CD4-positive, alpha-beta T cell (primary cell): Measurements from ENCODE around the gene AGK. TPM values are rescaled to one million over a fixed set of nuclear protein-coding genes. Genes with fewer than 3 reads are reported as not detected.
"Not testable (repeated sequence)": the region's sequence is repeated elsewhere in the genome, so short reads cannot be mapped to it uniquely, and the experiment has no call there.

Experiments used
- ATAC-seq: fragments of 200-7000 bp; cut with Tn5 transposase; one replicate; pipeline ENCODE4 v1.10.0; 2022; ENCODE audit warnings: mild to moderate bottlenecking; ENCODE audit not compliant: poor library complexity
- CTCF ChIA-PET: fragments of 350-600 bp; sonication (Branson Sonifier 250); formaldehyde crosslinking; loops from one replicate; lab custom pipeline; 2021; ENCODE audit warnings: antibody characterized with exemption, inconsistent platforms; lab: Charles Lee
- POLR2A ChIA-PET: fragments of 350-600 bp; sonication (Branson Sonifier 250); formaldehyde crosslinking; loops from one replicate; lab custom pipeline; 2021; ENCODE audit warnings: antibody characterized with exemption, inconsistent platforms; lab: Charles Lee
- DNase-seq, 14 experiments: peaks; one replicate each; pipeline ENCODE4 v3.0.0-alpha.2; 2013 to 2020; ENCODE audit warnings: mixed read lengths in 2 of 14
- H3K27ac ChIP-seq, 2 donors: one replicate each; pipeline versions ENCODE4 v1.5.1 to v1.7.0; 2013; ENCODE audit warnings: low read length in 2 of 2, low read depth in 1 of 2, mild to moderate bottlenecking in 1 of 2
- H3K27me3 ChIP-seq, 2 experiments: 1 replicate in 1 of 2; 2 replicates in 1 of 2; pipeline versions ENCODE4 v1.6.1 to v1.7.0; 2013; ENCODE audit warnings: low read length in 2 of 2, control low read depth in 1 of 2, mild to moderate bottlenecking in 1 of 2, moderate library complexity in 1 of 2; ENCODE audit not compliant: insufficient read depth in 2 of 2, control insufficient read depth in 1 of 2
- H3K36me3 ChIP-seq: one replicate; pipeline ENCODE4 v1.6.1; 2013; ENCODE audit warnings: low read length, control low read depth; ENCODE audit not compliant: insufficient read depth
- H3K4me1 ChIP-seq: one replicate; pipeline ENCODE4 v1.6.1; 2013; ENCODE audit warnings: low read length, control low read depth; ENCODE audit not compliant: insufficient read depth
- H3K4me3 ChIP-seq: one replicate; pipeline ENCODE4 v1.5.1; 2013; ENCODE audit warnings: mild to moderate bottlenecking, low read length, moderate library complexity
- H3K9me3 ChIP-seq, 2 experiments: 1 replicate in 1 of 2; 2 replicates in 1 of 2; pipeline versions ENCODE4 v1.6.1 to v1.7.0; 2013; ENCODE audit warnings: low read length in 2 of 2, mild to moderate bottlenecking in 2 of 2, control low read depth in 1 of 2, moderate library complexity in 1 of 2; ENCODE audit not compliant: control insufficient read depth in 1 of 2, insufficient read depth in 1 of 2
- H3K27ac Mint-ChIP-seq: one replicate; pipeline ENCODE4 v1.8.0; 2020; ENCODE audit warnings: mixed read lengths
- H3K27me3 Mint-ChIP-seq: one replicate; pipeline ENCODE4 v1.8.0; 2021; ENCODE audit warnings: mixed read lengths
- H3K36me3 Mint-ChIP-seq: one replicate; pipeline ENCODE4 v1.8.0; 2021; ENCODE audit warnings: low read depth, mixed read lengths
- H3K4me1 Mint-ChIP-seq: one replicate; pipeline ENCODE4 v1.8.0; 2021; ENCODE audit warnings: low read depth, mixed read lengths
- H3K4me3 Mint-ChIP-seq: one replicate; pipeline ENCODE4 v1.8.0; 2020; ENCODE audit warnings: mild to moderate bottlenecking, mixed read lengths
- H3K9me3 Mint-ChIP-seq: one replicate; pipeline ENCODE4 v1.8.0; 2020; ENCODE audit warnings: mixed read lengths
- CTCF ChIP-seq: fragments of 200-600 bp; IDR thresholded peaks from one replicate; pipeline ENCODE4 v1.8.0; 2022; ENCODE audit warnings: antibody characterized with exemption, mild to moderate bottlenecking
- intact Hi-C, 2 experiments: fragments of 100-400 bp; cut with DNase I in 1 of 2; cut with micrococcal nuclease in 1 of 2; formaldehyde crosslinking; loops; one replicate each; pipeline versions ENCODE4 v1.15.1 to v1.9.0; 2023 to 2025; cut with DNase I, micrococcal nuclease
- total RNA-seq, 174 experiments: library from RNA in 2 of 174; stranded (reverse) in 2 of 174; gene quantifications; one replicate each; pipeline ENCODE4 v1.2.3 and lab custom pipeline; 2021 to 2026

AGK gene
- total RNA-seq, 2 experiments from 2014 or later: 18.9 to 20.5 TPM

GRCh38 chr7:141550386-141551093 lies 670 bp upstream of the AGK start:
- ChIA-PET CTCF (interaction anchor here (0.9 kb wide), 1 partner anchor 187 kb away, joined by 3 read pairs; no protein-coding TSS in a partner anchor), POLR2A (interaction anchor here (2.3 to 2.9 kb wide), 2 partner anchors 188 to 536 kb away, joined by 10 to 28 read pairs; partner anchors contain the start of genes MRPS33 and SSBP1)
- H3K36me3 ChIP-seq: peaks cover 3% of the 10 kb centered on the region
- Mint-ChIP-seq H3K36me3 (peaks cover 23% of the 10 kb centered on the region), H3K27me3 (no peaks in the 10 kb centered on the region), H3K4me1 (peaks cover 33% of the 10 kb centered on the region), H3K27ac (peak overlapping the region; percentile 72), H3K9me3 (no peaks in the 10 kb centered on the region), H3K4me3 (peak overlapping the region; percentile 96)
- H3K27ac ChIP-seq: no peak overlapping the region
- H3K4me3 ChIP-seq: peak overlapping the region; percentile 62
- ATAC-seq: no peak
- no peak for TF ChIP-seq CTCF
- H3K9me3 ChIP-seq: no peaks in the 10 kb centered on the region
- H3K4me1 ChIP-seq: peaks cover 17% of the 10 kb centered on the region
- no peaks in the 10 kb centered on the region for H3K27me3 ChIP-seq
- intact Hi-C loops: loop anchor here (1.0 to 10.0 kb wide), 4 partner anchors 188 to 1488 kb away; partner anchors contain the start of genes SSBP1 (in 2 of the 2), MRPS33 (in 1 of the 2) and PARP12 (in 1 of the 2)
- peak in 4 of 14 experiments; percentile 1 to 34 (median 12) for DNase-seq

DNA sequence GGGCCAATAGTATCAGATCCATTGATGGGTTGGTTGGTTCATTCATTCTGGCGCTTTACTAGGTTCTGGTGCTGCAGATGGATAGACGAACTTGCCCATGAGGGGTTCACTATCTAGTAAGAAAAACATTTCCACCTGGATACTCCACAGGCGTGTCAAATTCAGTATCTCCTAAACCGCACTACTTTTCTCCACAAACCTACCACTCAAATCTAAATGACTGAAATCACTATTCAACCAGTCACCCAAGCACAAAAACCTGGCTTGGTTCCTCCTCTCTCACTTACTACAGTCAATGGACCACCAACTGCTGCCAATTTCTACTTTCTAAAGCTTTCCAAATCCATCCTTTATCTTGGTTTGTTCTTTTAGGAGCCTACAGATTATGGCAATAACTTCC lies 572 bp downstream of the AGK start:
- H3K27ac Mint-ChIP-seq: peak overlapping the region; percentile 72
- CTCF ChIA-PET: no interaction called here
- intact Hi-C loops: loop anchor here (1.0 to 10.0 kb wide), 4 partner anchors 187 to 1489 kb away; partner anchors contain the start of genes SSBP1 (in 2 of the 2), MRPS33 (in 1 of the 2) and PARP12 (in 1 of the 2)
- TF ChIP-seq CTCF: no peak
- peaks cover 17% of the 10 kb centered on the region for H3K4me1 ChIP-seq
- DNase-seq: no peak
- H3K4me1 Mint-ChIP-seq: peaks cover 33% of the 10 kb centered on the region
- peak overlapping the region; percentile 96 for H3K4me3 Mint-ChIP-seq
- no peaks in the 10 kb centered on the region for H3K27me3 ChIP-seq
- H3K27ac ChIP-seq: no peak overlapping the region
- H3K4me3 ChIP-seq: peak overlapping the region; percentile 62
- no peaks in the 10 kb centered on the region for H3K9me3 Mint-ChIP-seq
- POLR2A ChIA-PET: interaction anchor here (1.4 to 2.9 kb wide), 3 partner anchors 8 to 537 kb away, joined by 6 to 28 read pairs (median 10); partner anchors contain the start of genes MRPS33 and SSBP1
- H3K9me3 ChIP-seq: no peaks in the 10 kb centered on the region
- H3K36me3 Mint-ChIP-seq: peaks cover 36% of the 10 kb centered on the region
- ATAC-seq: peak; percentile 6
- peaks cover 13% of the 10 kb centered on the region for H3K36me3 ChIP-seq
- H3K27me3 Mint-ChIP-seq: no peaks in the 10 kb centered on the region

- POLR2A ChIA-PET: no interaction called here
- intact Hi-C loops: loop anchor here in 1 of 2 experiments (10.0 kb wide), 1 partner anchor 543 kb away; the partner anchor contains the start of gene MRPS33
Measured at GRCh38 chr7:141557360-141557759, 6.2 kb downstream of the AGK start.

DNA sequence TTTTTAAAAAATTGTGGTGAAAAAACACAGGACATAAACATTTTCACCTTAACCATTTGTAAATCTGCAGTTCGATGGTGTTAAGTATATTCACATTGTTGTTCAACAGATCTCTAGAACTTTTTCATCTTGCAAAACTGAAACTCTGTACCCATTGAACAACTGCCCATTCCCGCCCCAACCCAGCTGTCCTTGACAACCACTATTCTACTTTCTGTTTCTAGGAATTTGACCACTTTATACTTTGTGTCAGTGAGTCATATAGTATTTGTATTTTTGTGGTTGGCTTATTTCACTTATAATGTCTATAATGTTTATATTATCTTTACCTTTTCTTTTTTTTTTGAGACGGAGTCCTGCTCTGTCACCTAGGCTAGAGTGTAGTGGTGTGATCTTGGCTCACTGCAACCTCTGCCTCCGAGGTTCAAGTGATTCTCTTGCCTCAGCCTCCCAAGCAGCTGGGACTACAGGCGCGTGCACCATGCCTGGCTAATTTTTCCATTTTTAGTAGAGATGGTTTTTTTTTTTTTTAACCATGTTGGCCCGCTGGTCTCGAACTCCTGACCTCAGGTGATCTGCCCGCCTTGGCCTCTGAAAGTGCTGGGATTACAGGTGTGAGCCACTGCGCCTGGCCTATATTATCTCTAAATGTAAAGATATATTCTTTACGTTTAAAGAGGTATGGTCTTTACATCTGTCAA lies 6.8 kb downstream of the AGK start:
- Histone ChIP-seq H3K4me1 (peaks cover 11% of the 10 kb centered on the region), H3K36me3 (peaks cover 34% of the 10 kb centered on the region)
- H3K27ac ChIP-seq, ATAC-seq, H3K9me3 Mint-ChIP-seq, H3K27me3 ChIP-seq, CTCF ChIA-PET, H3K9me3 ChIP-seq, H3K27me3 Mint-ChIP-seq, POLR2A ChIA-PET, H3K4me3 Mint-ChIP-seq, H3K4me3 ChIP-seq: not testable (repeated sequence)
- intact Hi-C loops: loop anchor here in 1 of 2 experiments (10.0 kb wide), 1 partner anchor 543 kb away; the partner anchor contains the start of gene MRPS33
- Mint-ChIP-seq H3K36me3 (peaks cover 85% of the 10 kb centered on the region), H3K27ac (peak overlapping the region; percentile 59), H3K4me1 (peaks cover 33% of the 10 kb centered on the region)
- peak in 1 of 14 experiments; percentile 49 for DNase-seq

More at GRCh38 chr7:141557360-141557759, 6.2 kb downstream of the AGK start:
- H3K4me1 Mint-ChIP-seq: peaks cover 39% of the 10 kb centered on the region
- no peak for TF ChIP-seq CTCF
- Histone ChIP-seq H3K4me1 (peaks cover 14% of the 10 kb centered on the region), H3K9me3 (no peaks in the 10 kb centered on the region), H3K27ac (no peak overlapping the region), H3K36me3 (peaks cover 30% of the 10 kb centered on the region), H3K27me3 (no peaks in the 10 kb centered on the region), H3K4me3 (no peak overlapping the region)
- ATAC-seq (no peak), DNase-seq (no peak)
- H3K36me3 Mint-ChIP-seq: peaks cover 78% of the 10 kb centered on the region
- no peak overlapping the region for H3K27ac Mint-ChIP-seq
- no peaks in the 10 kb centered on the region for H3K27me3 Mint-ChIP-seq
- no peak overlapping the region for H3K4me3 Mint-ChIP-seq
- H3K9me3 Mint-ChIP-seq: peaks cover 4% of the 10 kb centered on the region
- CTCF ChIA-PET: no interaction called here
